ENCODE measurements around the gene VPS13D.

VPS13D gene

GRCh38 chr1:12511516-12512468 is 282.0 kb downstream of the VPS13D start:
- POLR2A ChIA-PET = no interaction called here
- CTCF ChIA-PET = no interaction called here
- no peak for DNase-seq (ENCODE audit: extremely low spot score)
- TF ChIP-seq TARDBP (IDR thresholded peaks at IDR 0.05) (no peak), PKNOX1 (IDR thresholded peaks at IDR 0.05) (no peak), FOXK2 (IDR thresholded peaks at IDR 0.05) (no peak), FOXA1 (IDR thresholded peaks at IDR 0.05) (no peak), ZNF384 (IDR thresholded peaks at IDR 0.05) (no peak), SP1 (IDR thresholded peaks at IDR 0.05) (no peak), FOXM1 (IDR thresholded peaks at IDR 0.05; ENCODE audit: borderline replicate concordance) (no peak), L3MBTL2 (conservative IDR thresholded peaks at IDR 0.05) (no peak), NFRKB (IDR thresholded peaks at IDR 0.05) (no peak), ARNT (IDR thresholded peaks at IDR 0.05) (no peak), SUZ12 (IDR thresholded peaks at IDR 0.05) (no peak), ELF4 (IDR thresholded peaks at IDR 0.05) (no peak), BHLHE40 (IDR thresholded peaks at IDR 0.05; ENCODE audit: borderline replicate concordance) (no peak), CTBP1 (IDR thresholded peaks at IDR 0.05; ENCODE audit: borderline replicate concordance) (no peak)

GRCh38 chr1:12513181-12513580 is 283.4 kb downstream of the VPS13D start:
- TF ChIP-seq HDGF (IDR thresholded peaks at IDR 0.05; ENCODE audit: borderline replicate concordance) (no peak), NFRKB (IDR thresholded peaks at IDR 0.05) (no peak), ZNF384 (IDR thresholded peaks at IDR 0.05) (no peak), SP1 (IDR thresholded peaks at IDR 0.05) (no peak), FOXA1 (IDR thresholded peaks at IDR 0.05) (no peak), BHLHE40 (IDR thresholded peaks at IDR 0.05; ENCODE audit: borderline replicate concordance) (no peak), TARDBP (IDR thresholded peaks at IDR 0.05) (no peak), CTBP1 (IDR thresholded peaks at IDR 0.05; ENCODE audit: borderline replicate concordance) (no peak), FOXK2 (IDR thresholded peaks at IDR 0.05) (no peak), ARNT (IDR thresholded peaks at IDR 0.05) (no peak), L3MBTL2 (conservative IDR thresholded peaks at IDR 0.05) (no peak), LEF1 (IDR thresholded peaks at IDR 0.05; ENCODE audit: borderline replicate concordance) (no peak), PKNOX1 (IDR thresholded peaks at IDR 0.05) (no peak), FOXM1 (IDR thresholded peaks at IDR 0.05; ENCODE audit: borderline replicate concordance) (no peak), SUZ12 (IDR thresholded peaks at IDR 0.05) (no peak), ELF4 (IDR thresholded peaks at IDR 0.05) (no peak)
- DNase-seq (ENCODE audit: extremely low spot score) = no peak
- CTCF ChIA-PET = no interaction called here
- POLR2A ChIA-PET = no interaction called here

GRCh38 chr1:12514590-12514989 is 284.8 kb downstream of the VPS13D start:
- TF ChIP-seq ARNT (IDR thresholded peaks at IDR 0.05) = no peak
- TF ChIP-seq SP1 (IDR thresholded peaks at IDR 0.05) = no peak
- no peak for TF ChIP-seq FOXK2 (IDR thresholded peaks at IDR 0.05)
- no peak for TF ChIP-seq ELF4 (IDR thresholded peaks at IDR 0.05)
- no peak for TF ChIP-seq HDGF (IDR thresholded peaks at IDR 0.05; ENCODE audit: borderline replicate concordance)
- TF ChIP-seq LEF1 (IDR thresholded peaks at IDR 0.05; ENCODE audit: borderline replicate concordance) = no peak
- TF ChIP-seq TARDBP (IDR thresholded peaks at IDR 0.05) = no peak
- ChIA-PET POLR2A (no interaction called here), CTCF (no interaction called here)

GRCh38 chr1:12515234-12515633 is 285.4 kb downstream of the VPS13D start:
- no peak for TF ChIP-seq ARNT (IDR thresholded peaks at IDR 0.05)
- no peak for TF ChIP-seq ELF4 (IDR thresholded peaks at IDR 0.05)
- TF ChIP-seq PKNOX1 (IDR thresholded peaks at IDR 0.05) = no peak
- no peak for TF ChIP-seq LEF1 (IDR thresholded peaks at IDR 0.05; ENCODE audit: borderline replicate concordance)
- no peak for TF ChIP-seq SP1 (IDR thresholded peaks at IDR 0.05)
- no peak for TF ChIP-seq CTBP1 (IDR thresholded peaks at IDR 0.05; ENCODE audit: borderline replicate concordance)
- no peak for TF ChIP-seq FOXA1 (IDR thresholded peaks at IDR 0.05)
- TF ChIP-seq FOXK2 (IDR thresholded peaks at IDR 0.05) = no peak
- TF ChIP-seq TARDBP (IDR thresholded peaks at IDR 0.05) = no peak
- no peak for TF ChIP-seq HDGF (IDR thresholded peaks at IDR 0.05; ENCODE audit: borderline replicate concordance)
- no peak for TF ChIP-seq NFRKB (IDR thresholded peaks at IDR 0.05)
- TF ChIP-seq L3MBTL2 (conservative IDR thresholded peaks at IDR 0.05) = no peak
- TF ChIP-seq BHLHE40 (IDR thresholded peaks at IDR 0.05; ENCODE audit: borderline replicate concordance) = no peak
- TF ChIP-seq FOXM1 (IDR thresholded peaks at IDR 0.05; ENCODE audit: borderline replicate concordance) = no peak
- TF ChIP-seq ZNF384 (IDR thresholded peaks at IDR 0.05) = no peak
- TF ChIP-seq SUZ12 (IDR thresholded peaks at IDR 0.05) = no peak
- ChIA-PET POLR2A (no interaction called here), CTCF (interaction anchor here (0.6 kb wide), 1 partner anchor 104 kb away, joined by 4 read pairs; no protein-coding TSS in a partner anchor)
- no peak for DNase-seq (ENCODE audit: extremely low spot score)

More at GRCh38 chr1:12514590-12514989, 284.8 kb downstream of the VPS13D start:
- DNase-seq (ENCODE audit: extremely low spot score) = no peak

- no peak for TF ChIP-seq SUZ12 (IDR thresholded peaks at IDR 0.05)
- TF ChIP-seq TARDBP (IDR thresholded peaks at IDR 0.05) = no peak
- no peak for TF ChIP-seq FOXA1 (IDR thresholded peaks at IDR 0.05)
- TF ChIP-seq SP1 (IDR thresholded peaks at IDR 0.05) = no peak
- TF ChIP-seq BHLHE40 (IDR thresholded peaks at IDR 0.05; ENCODE audit: borderline replicate concordance) = no peak
- TF ChIP-seq ARNT (IDR thresholded peaks at IDR 0.05) = no peak
- no peak for TF ChIP-seq LEF1 (IDR thresholded peaks at IDR 0.05; ENCODE audit: borderline replicate concordance)
- TF ChIP-seq CTBP1 (IDR thresholded peaks at IDR 0.05; ENCODE audit: borderline replicate concordance) = no peak
- TF ChIP-seq FOXM1 (IDR thresholded peaks at IDR 0.05; ENCODE audit: borderline replicate concordance) = no peak
- no peak for TF ChIP-seq ZNF384 (IDR thresholded peaks at IDR 0.05)
- no peak for TF ChIP-seq NFRKB (IDR thresholded peaks at IDR 0.05)
- no peak for TF ChIP-seq L3MBTL2 (conservative IDR thresholded peaks at IDR 0.05)
- no peak for TF ChIP-seq HDGF (IDR thresholded peaks at IDR 0.05; ENCODE audit: borderline replicate concordance)
- no peak for TF ChIP-seq PKNOX1 (IDR thresholded peaks at IDR 0.05)
- no peak for TF ChIP-seq FOXK2 (IDR thresholded peaks at IDR 0.05)
- TF ChIP-seq ELF4 (IDR thresholded peaks at IDR 0.05) = no peak
- ChIA-PET CTCF (interaction anchor here (0.7 kb wide), 1 partner anchor 9 kb away, joined by 3 read pairs; no protein-coding TSS in a partner anchor), POLR2A (no interaction called here)
- DNase-seq (ENCODE audit: extremely low spot score) = no peak
Measured at GRCh38 chr1:12516741-12517140, 286.9 kb downstream of the VPS13D start.
